VCaP (cell line): ENCODE data around the gene KCNA2.

Source experiments
- H3K27ac ChIP-seq: fragments of 450-650 bp; 2 replicates; pipeline ENCODE4 v1.5.1; 2017
- CTCF ChIP-seq: fragments of 450-650 bp; conservative IDR thresholded peaks from 2 replicates; pipeline ENCODE4 v1.5.1; 2017; ENCODE audit warnings: mild to moderate bottlenecking, moderate library complexity

Gene KCNA2

GRCh38 chr1:110600716-110601115, 5.4 kb downstream of the KCNA2 start:
- H3K27ac ChIP-seq: no peak overlapping the region
- no peak for TF ChIP-seq CTCF

GRCh38 chr1:110597966-110598365, 8.2 kb downstream of the KCNA2 start:
- TF ChIP-seq CTCF: no peak
- H3K27ac ChIP-seq: no peak overlapping the region

DNA sequence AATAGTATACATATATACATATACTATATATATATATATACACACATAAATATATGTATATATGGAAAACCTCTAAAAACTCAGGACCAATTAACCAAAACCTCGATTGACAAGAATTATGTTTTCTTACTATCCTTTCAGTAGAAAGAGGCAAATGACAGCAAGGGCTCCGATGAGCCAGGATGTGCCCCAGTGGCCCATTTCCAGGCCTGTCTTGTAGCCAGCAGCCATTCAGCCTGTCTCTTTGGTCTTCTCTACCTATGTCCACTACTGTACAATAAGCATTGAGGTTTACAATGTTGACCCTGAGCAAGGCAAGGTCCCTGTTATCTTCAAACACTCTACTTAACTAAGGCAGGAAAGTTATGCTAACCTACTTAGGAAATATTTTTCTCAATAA, 9.8 kb downstream of the KCNA2 start:
- H3K27ac ChIP-seq: no peak overlapping the region
- no peak for TF ChIP-seq CTCF

DNA sequence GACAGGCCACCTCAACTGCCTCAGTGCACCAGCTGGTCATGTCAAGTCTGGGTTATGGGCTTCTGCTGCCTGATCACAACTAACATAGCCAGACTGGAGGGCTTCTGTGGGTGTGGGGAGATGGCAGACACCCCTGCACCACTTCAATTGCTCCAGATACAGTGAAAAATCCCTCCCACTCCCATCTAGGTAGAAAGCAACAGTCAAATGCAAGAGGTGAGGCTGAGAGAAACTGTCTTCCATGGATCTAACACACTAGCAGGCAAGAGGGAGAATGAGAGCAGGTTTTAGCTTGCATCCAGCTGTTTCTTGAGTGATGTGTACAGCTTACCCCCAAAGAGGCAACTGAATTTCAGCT, 10.8 kb downstream of the KCNA2 start:
- no peak for TF ChIP-seq CTCF
- no peak overlapping the region for H3K27ac ChIP-seq

- TF ChIP-seq CTCF: no peak
- H3K27ac ChIP-seq: no peak overlapping the region
These were observed 11.5 kb downstream of the KCNA2 start for GRCh38 chr1:110594456-110595352.

DNA sequence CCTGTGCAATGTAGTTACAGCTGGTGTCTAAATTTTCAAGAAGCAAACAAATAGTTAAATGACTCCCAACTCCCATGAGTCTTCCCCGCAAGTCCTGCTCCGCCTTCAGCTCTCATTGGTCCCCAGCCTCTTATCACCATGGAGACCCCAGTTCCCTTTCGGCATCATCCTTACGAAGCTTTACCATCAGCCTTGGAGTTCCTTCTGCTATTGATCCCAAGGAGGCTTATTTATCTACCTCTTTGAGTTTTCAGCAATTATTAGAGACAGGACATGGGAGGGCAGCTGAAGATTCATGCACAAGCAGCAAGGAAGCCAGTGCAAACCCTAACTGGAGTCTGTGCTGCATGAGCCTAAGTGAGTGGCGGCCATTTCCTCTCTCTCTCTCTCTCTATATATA, 12.3 kb downstream of the KCNA2 start:
- no peak for TF ChIP-seq CTCF
- H3K27ac ChIP-seq: no peak overlapping the region

DNA sequence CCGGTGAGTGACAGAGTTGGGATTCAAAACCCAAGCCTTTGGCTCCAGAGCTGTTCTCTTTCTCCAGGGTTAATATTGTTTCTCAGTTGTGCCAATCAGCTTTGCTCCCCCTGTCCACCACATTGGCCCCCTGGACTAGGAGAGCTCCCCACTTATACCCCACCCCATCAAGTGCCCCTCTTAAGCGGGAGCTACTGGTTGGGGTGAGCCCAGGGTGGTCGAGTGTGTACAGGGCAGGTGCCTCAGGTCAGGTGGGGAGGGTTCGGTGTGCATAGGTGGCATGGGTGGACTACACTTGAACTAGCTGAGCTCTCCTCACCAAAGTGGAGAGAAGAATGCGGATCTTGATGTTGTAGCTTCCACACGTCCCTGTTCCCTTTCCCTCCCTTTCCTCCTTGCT, 14.2 kb downstream of the KCNA2 start:
- H3K27ac ChIP-seq: no peak overlapping the region
- no peak for TF ChIP-seq CTCF
